Trophoblast cell (in vitro differentiated cells and primary cell): ENCODE measurements around the gene GOLT1B.
A peak's percentile ranks its signal among the peaks of the same experiment; 100 is the strongest.

Source experiments
- DNase-seq, 2 donors: peaks; one replicate each; pipeline ENCODE4 v3.0.0-alpha.2; 2016
- H2AFZ ChIP-seq: 2 replicates; pipeline ENCODE4 v1.6.1; 2013; ENCODE audit warnings: low read length, moderate library complexity, mild to moderate bottlenecking; ENCODE audit not compliant: insufficient read depth, poor library complexity
- H2AK5ac ChIP-seq: 2 replicates; pipeline ENCODE4 v1.6.1; 2013; ENCODE audit warnings: mild to moderate bottlenecking, low read length
- H2BK120ac ChIP-seq: 2 replicates; pipeline ENCODE4 v1.6.1; 2013; ENCODE audit warnings: low read length, mild to moderate bottlenecking, moderate library complexity; ENCODE audit not compliant: insufficient read depth, poor library complexity
- H2BK12ac ChIP-seq: 2 replicates; pipeline ENCODE4 v1.6.1; 2013; ENCODE audit warnings: mild to moderate bottlenecking, low read length, moderate library complexity
- H2BK5ac ChIP-seq: 2 replicates; pipeline ENCODE4 v1.6.1; 2013; ENCODE audit warnings: low read length, low read depth, moderate library complexity, mild to moderate bottlenecking; ENCODE audit not compliant: poor library complexity
- H3K14ac ChIP-seq: 2 replicates; pipeline ENCODE4 v1.6.1; 2013; ENCODE audit warnings: mild to moderate bottlenecking, low read length
- H3K18ac ChIP-seq: 2 replicates; pipeline ENCODE4 v1.6.1; 2013; ENCODE audit warnings: mild to moderate bottlenecking, low read length
- H3K23ac ChIP-seq: 2 replicates; pipeline ENCODE4 v1.6.1; 2013; ENCODE audit warnings: low read length
- H3K27ac ChIP-seq: 2 replicates; pipeline ENCODE4 v1.5.1; 2013; ENCODE audit warnings: low read depth, mild to moderate bottlenecking, inconsistent platforms, low read length, moderate library complexity
- H3K27me3 ChIP-seq: 2 replicates; pipeline ENCODE4 v1.6.1; 2013; ENCODE audit warnings: inconsistent platforms, mild to moderate bottlenecking, low read length, moderate library complexity; ENCODE audit not compliant: insufficient read depth
- H3K36me3 ChIP-seq, 2 experiments: 1 replicate in 1 of 2; 2 replicates in 1 of 2; pipeline ENCODE4 v1.6.1; 2013; ENCODE audit warnings: low read length in 2 of 2, mild to moderate bottlenecking in 2 of 2, moderate library complexity in 1 of 2; ENCODE audit not compliant: insufficient read depth in 2 of 2, control insufficient read depth in 1 of 2
- H3K4ac ChIP-seq: 2 replicates; pipeline ENCODE4 v1.6.1; 2013; ENCODE audit warnings: low read depth, mild to moderate bottlenecking, low read length, moderate library complexity
- H3K4me1 ChIP-seq, 2 experiments: 1 replicate in 1 of 2; 2 replicates in 1 of 2; pipeline ENCODE4 v1.6.1; 2013; ENCODE audit warnings: low read length in 2 of 2, mild to moderate bottlenecking in 2 of 2, moderate library complexity in 1 of 2; ENCODE audit not compliant: insufficient read depth in 2 of 2, control insufficient read depth in 1 of 2
- H3K4me2 ChIP-seq: 2 replicates; pipeline ENCODE4 v1.6.1; 2013; ENCODE audit warnings: inconsistent platforms, mild to moderate bottlenecking, low read length, moderate library complexity
- H3K4me3 ChIP-seq: 2 replicates; pipeline ENCODE4 v1.5.1; 2013; ENCODE audit warnings: mild to moderate bottlenecking, low read depth, low read length, inconsistent platforms
- H3K79me1 ChIP-seq: one replicate; pipeline ENCODE4 v1.6.1; 2013; ENCODE audit warnings: low read length
- H3K79me2 ChIP-seq: 2 replicates; pipeline ENCODE4 v1.6.1; 2013; ENCODE audit warnings: low read length, mild to moderate bottlenecking; ENCODE audit not compliant: control insufficient read depth, insufficient read depth, poor library complexity
- H3K9ac ChIP-seq: 2 replicates; pipeline ENCODE4 v1.6.1; 2013; ENCODE audit warnings: mild to moderate bottlenecking, low read length
- H3K9me3 ChIP-seq: 2 replicates; pipeline ENCODE4 v1.6.1; 2013; ENCODE audit warnings: low read depth, mild to moderate bottlenecking, control low read depth, inconsistent platforms, low read length; ENCODE audit not compliant: insufficient read depth
- H4K12ac ChIP-seq: 2 replicates; pipeline ENCODE4 v1.6.1; 2013; ENCODE audit warnings: low read depth, mild to moderate bottlenecking, low read length, moderate library complexity
- H4K8ac ChIP-seq: 2 replicates; pipeline ENCODE4 v1.6.1; 2013; ENCODE audit warnings: low read depth, mild to moderate bottlenecking, low read length, moderate library complexity
- H4K91ac ChIP-seq: one replicate; pipeline ENCODE4 v1.6.1; 2013; ENCODE audit warnings: low read depth, mild to moderate bottlenecking, low read length, moderate library complexity
- WGBS: extraction: QIAGEN DNeasy Blood & Tissue Kit; methylation state at CpG from one replicate; pipeline ENCODE4 v1.1.7; 2013; ENCODE audit warnings: missing lambda C conversion rate; ENCODE audit not compliant: insufficient read length, insufficient coverage; ENCODE audit errors: extremely low coverage; 5-methylcytosine and 5-hydroxymethylcytosine counted together

The GOLT1B gene

GRCh38 chr12:21538061-21538653, 36.6 kb downstream of the GOLT1B start:
- H2BK5ac ChIP-seq: no peak overlapping the region
- peak; percentile 56 to 68 for DNase-seq
- no peaks in the 10 kb centered on the region for H3K4me1 ChIP-seq
- H3K27ac ChIP-seq: no peak overlapping the region
- H4K91ac ChIP-seq: no peak overlapping the region
- no peak overlapping the region for H4K8ac ChIP-seq
- WGBS: no CpG with 5 or more reads among the region's 5 CpGs
- no peak overlapping the region for H3K4me3 ChIP-seq
- no peaks in the 10 kb centered on the region for H3K9me3 ChIP-seq
- no peak overlapping the region for H3K14ac ChIP-seq
- H3K79me2 ChIP-seq: no peaks in the 10 kb centered on the region
- no peak overlapping the region for H2AFZ ChIP-seq
- H3K27me3 ChIP-seq: no peaks in the 10 kb centered on the region
- H2BK120ac ChIP-seq: no peak overlapping the region
- H3K36me3 ChIP-seq: no peaks in the 10 kb centered on the region
- H3K23ac ChIP-seq: no peak overlapping the region
- no peak overlapping the region for H4K12ac ChIP-seq
- H3K4me2 ChIP-seq: no peak overlapping the region
- no peaks in the 10 kb centered on the region for H3K79me1 ChIP-seq
- no peak overlapping the region for H2AK5ac ChIP-seq
- H3K18ac ChIP-seq: no peak overlapping the region
- no peak overlapping the region for H3K9ac ChIP-seq
- H2BK12ac ChIP-seq: no peak overlapping the region
- no peak overlapping the region for H3K4ac ChIP-seq

GRCh38 chr12:21539797-21540196, 38.2 kb downstream of the GOLT1B start:
- no peaks in the 10 kb centered on the region for H3K27me3 ChIP-seq
- H3K23ac ChIP-seq: no peak overlapping the region
- H3K14ac ChIP-seq: no peak overlapping the region
- no peak overlapping the region for H4K91ac ChIP-seq
- H3K4me1 ChIP-seq: no peaks in the 10 kb centered on the region
- peak in 1 of 2 donors; percentile 22 for DNase-seq
- H3K4ac ChIP-seq: no peak overlapping the region
- no peaks in the 10 kb centered on the region for H3K79me2 ChIP-seq
- no peak overlapping the region for H3K4me3 ChIP-seq
- no peak overlapping the region for H2BK12ac ChIP-seq
- no peak overlapping the region for H4K12ac ChIP-seq
- no peaks in the 10 kb centered on the region for H3K36me3 ChIP-seq
- H3K4me2 ChIP-seq: no peak overlapping the region
- no peak overlapping the region for H2BK120ac ChIP-seq
- no peaks in the 10 kb centered on the region for H3K9me3 ChIP-seq
- H3K9ac ChIP-seq: no peak overlapping the region
- no peak overlapping the region for H2BK5ac ChIP-seq
- H4K8ac ChIP-seq: no peak overlapping the region
- H3K27ac ChIP-seq: no peak overlapping the region
- no peak overlapping the region for H3K18ac ChIP-seq
- no peaks in the 10 kb centered on the region for H3K79me1 ChIP-seq
- no peak overlapping the region for H2AK5ac ChIP-seq
- H2AFZ ChIP-seq: no peak overlapping the region

- no peak overlapping the region for H4K91ac ChIP-seq
- no peak overlapping the region for H2BK12ac ChIP-seq
- H3K23ac ChIP-seq: no peak overlapping the region
- no peaks in the 10 kb centered on the region for H3K9me3 ChIP-seq
- no CpG with 5 or more reads among the region's 6 CpGs for WGBS
- H3K4ac ChIP-seq: no peak overlapping the region
- H4K12ac ChIP-seq: no peak overlapping the region
- DNase-seq: no peak
- H3K18ac ChIP-seq: no peak overlapping the region
- no peak overlapping the region for H3K14ac ChIP-seq
- H2BK5ac ChIP-seq: no peak overlapping the region
- H3K4me1 ChIP-seq: peaks cover 0 to 1% of the 10 kb centered on the region in 2 experiments
- H3K9ac ChIP-seq: no peak overlapping the region
- H3K79me2 ChIP-seq: no peaks in the 10 kb centered on the region
- H3K4me3 ChIP-seq: no peak overlapping the region
- H4K8ac ChIP-seq: no peak overlapping the region
- no peak overlapping the region for H2BK120ac ChIP-seq
- H2AK5ac ChIP-seq: no peak overlapping the region
- H3K27me3 ChIP-seq: no peaks in the 10 kb centered on the region
- H3K4me2 ChIP-seq: no peak overlapping the region
- H3K36me3 ChIP-seq: no peaks in the 10 kb centered on the region
- H2AFZ ChIP-seq: no peak overlapping the region
- no peak overlapping the region for H3K27ac ChIP-seq
- H3K79me1 ChIP-seq: no peaks in the 10 kb centered on the region
Measured at GRCh38 chr12:21541773-21542172, 40.2 kb downstream of the GOLT1B start.

- Histone ChIP-seq H2BK12ac (no peak overlapping the region), H2AK5ac (no peak overlapping the region), H3K18ac (no peak overlapping the region), H2AFZ (no peak overlapping the region), H4K8ac (no peak overlapping the region), H3K79me1 (no peaks in the 10 kb centered on the region), H3K79me2 (no peaks in the 10 kb centered on the region), H3K27me3 (no peaks in the 10 kb centered on the region), H3K36me3 (no peaks in the 10 kb centered on the region), H2BK120ac (no peak overlapping the region), H3K23ac (no peak overlapping the region), H3K27ac (no peak overlapping the region), H3K4me1 (peaks cover 0 to 2% of the 10 kb centered on the region in 2 experiments), H3K9me3 (no peaks in the 10 kb centered on the region), H4K12ac (no peak overlapping the region), H3K4ac (no peak overlapping the region), H3K4me2 (no peak overlapping the region), H3K4me3 (no peak overlapping the region), H4K91ac (no peak overlapping the region), H2BK5ac (no peak overlapping the region), H3K9ac (no peak overlapping the region), H3K14ac (no peak overlapping the region)
- no peak for DNase-seq
- WGBS: no CpG with 5 or more reads among the region's 5 CpGs
Measured at GRCh38 chr12:21542403-21542802, 40.8 kb downstream of the GOLT1B start.
